Measurements from ENCODE around the gene SDC4. TPM values are rescaled to one million over a fixed set of nuclear protein-coding genes. Genes with fewer than 3 reads are reported as not detected.

Gene SDC4
- total and polyA plus RNA-seq, 10 of the 15 experiments (the other 5 are each of a cell fraction or from before 2014, with no cell fraction given): 0.52 to 11.3 (median 1.4) TPM

DNA sequence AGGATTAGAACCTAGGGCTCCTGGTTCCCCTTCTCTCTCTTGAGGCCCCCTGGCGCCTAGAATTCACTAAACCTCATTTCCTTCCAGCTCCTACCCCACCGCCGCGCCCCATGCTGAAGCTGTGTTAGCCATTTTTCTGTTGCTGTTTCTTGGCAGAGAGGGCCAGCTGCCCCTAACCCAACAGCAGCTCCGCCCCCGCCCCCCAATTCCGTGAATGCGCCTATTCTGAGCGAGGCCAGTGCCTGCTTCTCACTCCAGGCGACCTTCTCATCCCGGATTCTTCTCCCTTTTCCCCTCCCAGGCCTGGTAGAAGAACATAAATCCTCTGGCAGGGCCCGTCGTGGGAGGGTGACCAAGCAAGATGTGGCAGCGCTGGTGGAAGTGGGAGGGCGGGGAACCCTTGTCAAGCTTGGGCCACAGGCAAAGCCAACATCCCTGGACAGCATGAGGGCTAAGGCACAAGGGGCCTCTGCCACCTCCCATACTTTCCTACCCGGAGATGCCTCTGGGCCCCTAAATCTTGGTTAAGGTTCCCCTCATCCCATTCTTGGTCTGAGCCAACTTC, 41.1 kb downstream of the SDC4 start (continued):
- TF ChIP-seq, protein P1, sequence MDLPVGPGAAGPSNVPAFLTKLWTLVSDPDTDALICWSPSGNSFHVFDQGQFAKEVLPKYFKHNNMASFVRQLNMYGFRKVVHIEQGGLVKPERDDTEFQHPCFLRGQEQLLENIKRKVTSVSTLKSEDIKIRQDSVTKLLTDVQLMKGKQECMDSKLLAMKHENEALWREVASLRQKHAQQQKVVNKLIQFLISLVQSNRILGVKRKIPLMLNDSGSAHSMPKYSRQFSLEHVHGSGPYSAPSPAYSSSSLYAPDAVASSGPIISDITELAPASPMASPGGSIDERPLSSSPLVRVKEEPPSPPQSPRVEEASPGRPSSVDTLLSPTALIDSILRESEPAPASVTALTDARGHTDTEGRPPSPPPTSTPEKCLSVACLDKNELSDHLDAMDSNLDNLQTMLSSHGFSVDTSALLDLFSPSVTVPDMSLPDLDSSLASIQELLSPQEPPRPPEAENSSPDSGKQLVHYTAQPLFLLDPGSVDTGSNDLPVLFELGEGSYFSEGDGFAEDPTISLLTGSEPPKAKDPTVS (IDR thresholded peaks at IDR 0.05; ENCODE audit: low read depth, low read length): no peak
- no peak for TF ChIP-seq TBL1XR1 (IDR thresholded peaks at IDR 0.05; ENCODE audit: low read depth, low read length)
- no peak for TF ChIP-seq SP1 (IDR thresholded peaks at IDR 0.05; ENCODE audit: low read depth, low read length)
- TF ChIP-seq, protein P2, sequence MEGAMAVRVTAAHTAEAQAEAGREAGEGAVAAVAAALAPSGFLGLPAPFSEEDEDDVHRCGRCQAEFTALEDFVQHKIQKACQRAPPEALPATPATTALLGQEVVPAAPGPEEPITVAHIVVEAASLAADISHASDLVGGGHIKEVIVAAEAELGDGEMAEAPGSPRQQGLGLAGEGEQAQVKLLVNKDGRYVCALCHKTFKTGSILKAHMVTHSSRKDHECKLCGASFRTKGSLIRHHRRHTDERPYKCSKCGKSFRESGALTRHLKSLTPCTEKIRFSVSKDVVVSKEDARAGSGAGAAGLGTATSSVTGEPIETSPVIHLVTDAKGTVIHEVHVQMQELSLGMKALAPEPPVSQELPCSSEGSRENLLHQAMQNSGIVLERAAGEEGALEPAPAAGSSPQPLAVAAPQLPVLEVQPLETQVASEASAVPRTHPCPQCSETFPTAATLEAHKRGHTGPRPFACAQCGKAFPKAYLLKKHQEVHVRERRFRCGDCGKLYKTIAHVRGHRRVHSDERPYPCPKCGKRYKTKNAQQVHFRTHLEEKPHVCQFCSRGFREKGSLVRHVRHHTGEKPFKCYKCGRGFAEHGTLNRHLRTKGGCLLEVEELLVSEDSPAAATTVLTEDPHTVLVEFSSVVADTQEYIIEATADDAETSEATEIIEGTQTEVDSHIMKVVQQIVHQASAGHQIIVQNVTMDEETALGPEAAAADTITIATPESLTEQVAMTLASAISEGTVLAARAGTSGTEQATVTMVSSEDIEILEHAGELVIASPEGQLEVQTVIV (IDR thresholded peaks at IDR 0.05; ENCODE audit: borderline replicate concordance, partially characterized antibody): no peak
- no peak for TF ChIP-seq SUZ12 (IDR thresholded peaks at IDR 0.05; ENCODE audit: unreplicated experiment)
- TF ChIP-seq FOXK2 (IDR thresholded peaks at IDR 0.05): no peak

DNA sequence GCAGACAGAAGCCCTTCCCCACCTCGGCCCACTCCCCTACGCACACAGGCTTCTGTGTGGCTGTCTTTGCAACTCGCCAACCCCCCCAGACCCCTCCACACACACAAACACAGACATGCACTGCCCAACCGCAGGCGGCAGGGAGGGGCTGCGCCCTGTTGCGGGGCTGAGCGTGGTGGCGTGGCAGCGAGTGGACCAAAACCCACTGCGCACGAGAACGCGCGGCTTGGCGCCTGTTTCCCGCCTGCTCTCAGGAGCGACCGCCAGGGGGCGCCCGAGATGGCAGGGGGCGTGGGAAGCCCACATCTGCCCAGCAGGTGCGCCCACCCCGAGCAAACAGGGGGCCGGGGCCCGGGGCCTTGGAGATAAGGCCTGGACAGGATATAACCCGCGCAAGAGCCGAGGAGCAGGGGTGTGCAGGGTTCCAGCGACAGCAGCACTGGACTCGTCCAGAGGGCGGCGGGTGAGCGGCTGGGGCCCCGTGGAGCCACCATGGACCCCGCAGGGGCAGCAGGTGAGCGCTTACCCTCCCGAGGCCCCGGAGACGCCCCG, 41.7 kb downstream of the SDC4 start, which contains the start of gene RBPJL:
Gene RBPJL (plus strand): TSS at position 410 of the 552 bp plus-strand sequence. CDS start 83 bp downstream, at position 493.
- H3K79me2 ChIP-seq (ENCODE audit: control insufficient read depth, insufficient read depth, low read length): no peaks in the 10 kb centered on the region
- intact Hi-C loops (cut with micrococcal nuclease; ENCODE audit: unreplicated experiment) (no loop called here), in situ Hi-C loops (cut with MboI) (no loop called here)
- ChIA-PET POLR2A (no interaction called here), RAD21 (ENCODE audit: unreplicated experiment) (no interaction called here), CTCF (interaction anchor here (1.2 kb wide), 1 partner anchor 464 kb away, joined by 3 read pairs; no protein-coding TSS in a partner anchor), SMC1A (ENCODE audit: uncharacterized antibody, unreplicated experiment) (no interaction called here)
- 19% methylated on average over 41 of the region's 41 CpGs for whole genome bisulfite sequencing (ENCODE audit: insufficient coverage, insufficient replicate concordance, low lambda C conversion rate, missing lambda C conversion rate)
- H3K9me3 ChIP-seq (replicated peaks; ENCODE audit: control insufficient read depth, insufficient read depth, low read length): no peaks in the 10 kb centered on the region
- DNase-seq (ENCODE audit: low read depth, low spot score) (no peak), FAIRE-seq (no peak), ATAC-seq (peak; percentile 64)
- H3K27ac ChIP-seq (ENCODE audit: control insufficient read depth, insufficient read depth): no peak within 1 kb of the TSS
- no peak within 1 kb of the TSS for H2AFZ ChIP-seq (ENCODE audit: control insufficient read depth, low read depth, low read length)
- no peak within 1 kb of the TSS for H3K9ac ChIP-seq (ENCODE audit: control insufficient read depth, insufficient read depth, low read length)
- H4K20me1 ChIP-seq (ENCODE audit: control insufficient read depth, insufficient read depth): no peaks in the 10 kb centered on the region
- peaks cover 6% of the 10 kb centered on the region; the same call in 1 of the 2 replicates for H3K4me1 ChIP-seq (ENCODE audit: control insufficient read depth, insufficient read depth, low read length)
- no peaks in the 10 kb centered on the region for H3K36me3 ChIP-seq (ENCODE audit: control insufficient read depth in 2 of 2, insufficient read depth in 2 of 2, low read length in 1 of 2)
- no TSS peak for BruUV-seq (replicated peaks)
- no peak within 1 kb of the TSS for H3K4me2 ChIP-seq (ENCODE audit: control insufficient read depth, insufficient read depth)
- H3K27me3 ChIP-seq (replicated peaks in 1 of 2; ENCODE audit: control insufficient read depth in 2 of 2, insufficient read depth in 2 of 2, low read length in 1 of 2): peaks cover 0 to 11% of the 10 kb centered on the region in 2 experiments; a peak in 1 of 4 replicates
- no peak within 1 kb of the TSS for H3K4me3 ChIP-seq
- no peak for TF ChIP-seq NR2F1 (conservative IDR thresholded peaks at IDR 0.05)
- no peak for TF ChIP-seq EGR1 (IDR thresholded peaks at IDR 0.05; ENCODE audit: borderline replicate concordance in 1 of 2, low read depth in 2 of 2, low read length in 2 of 2)
- TF ChIP-seq RAD21 (IDR thresholded peaks at IDR 0.05; ENCODE audit: insufficient read depth, low read depth, low read length): peak; percentile 22; the same call in 1 of the 2 replicates
- no peak for TF ChIP-seq ASH2L (IDR thresholded peaks at IDR 0.05; ENCODE audit: borderline replicate concordance, low read depth)
- TF ChIP-seq, protein P3, sequence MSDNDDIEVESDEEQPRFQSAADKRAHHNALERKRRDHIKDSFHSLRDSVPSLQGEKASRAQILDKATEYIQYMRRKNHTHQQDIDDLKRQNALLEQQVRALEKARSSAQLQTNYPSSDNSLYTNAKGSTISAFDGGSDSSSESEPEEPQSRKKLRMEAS (IDR thresholded peaks at IDR 0.05; ENCODE audit: low read depth, low read length): no peak
- TF ChIP-seq, protein P4, sequence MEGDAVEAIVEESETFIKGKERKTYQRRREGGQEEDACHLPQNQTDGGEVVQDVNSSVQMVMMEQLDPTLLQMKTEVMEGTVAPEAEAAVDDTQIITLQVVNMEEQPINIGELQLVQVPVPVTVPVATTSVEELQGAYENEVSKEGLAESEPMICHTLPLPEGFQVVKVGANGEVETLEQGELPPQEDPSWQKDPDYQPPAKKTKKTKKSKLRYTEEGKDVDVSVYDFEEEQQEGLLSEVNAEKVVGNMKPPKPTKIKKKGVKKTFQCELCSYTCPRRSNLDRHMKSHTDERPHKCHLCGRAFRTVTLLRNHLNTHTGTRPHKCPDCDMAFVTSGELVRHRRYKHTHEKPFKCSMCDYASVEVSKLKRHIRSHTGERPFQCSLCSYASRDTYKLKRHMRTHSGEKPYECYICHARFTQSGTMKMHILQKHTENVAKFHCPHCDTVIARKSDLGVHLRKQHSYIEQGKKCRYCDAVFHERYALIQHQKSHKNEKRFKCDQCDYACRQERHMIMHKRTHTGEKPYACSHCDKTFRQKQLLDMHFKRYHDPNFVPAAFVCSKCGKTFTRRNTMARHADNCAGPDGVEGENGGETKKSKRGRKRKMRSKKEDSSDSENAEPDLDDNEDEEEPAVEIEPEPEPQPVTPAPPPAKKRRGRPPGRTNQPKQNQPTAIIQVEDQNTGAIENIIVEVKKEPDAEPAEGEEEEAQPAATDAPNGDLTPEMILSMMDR (IDR thresholded peaks at IDR 0.05 in 2 of 3, conservative IDR thresholded peaks at IDR 0.05 in 1 of 3; ENCODE audit: control insufficient read depth in 2 of 3, extremely low read depth in 1 of 3, insufficient read depth in 1 of 3, low read depth in 3 of 3, low read length in 3 of 3): peak; percentile 65 to 91 (median 68)
- TF ChIP-seq, protein P5, sequence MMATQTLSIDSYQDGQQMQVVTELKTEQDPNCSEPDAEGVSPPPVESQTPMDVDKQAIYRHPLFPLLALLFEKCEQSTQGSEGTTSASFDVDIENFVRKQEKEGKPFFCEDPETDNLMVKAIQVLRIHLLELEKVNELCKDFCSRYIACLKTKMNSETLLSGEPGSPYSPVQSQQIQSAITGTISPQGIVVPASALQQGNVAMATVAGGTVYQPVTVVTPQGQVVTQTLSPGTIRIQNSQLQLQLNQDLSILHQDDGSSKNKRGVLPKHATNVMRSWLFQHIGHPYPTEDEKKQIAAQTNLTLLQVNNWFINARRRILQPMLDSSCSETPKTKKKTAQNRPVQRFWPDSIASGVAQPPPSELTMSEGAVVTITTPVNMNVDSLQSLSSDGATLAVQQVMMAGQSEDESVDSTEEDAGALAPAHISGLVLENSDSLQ (IDR thresholded peaks at IDR 0.05): no peak
- TF ChIP-seq ZNF207 (IDR thresholded peaks at IDR 0.05; ENCODE audit: borderline replicate concordance): no peak
- TF ChIP-seq TCF12 (IDR thresholded peaks at IDR 0.05; ENCODE audit: low read depth, low read length): 0 out of 2 replicates have a peak, but pooled peaks have one; percentile 19

Data from GM12878 (cell line).